Astrocyte (in vitro differentiated cells and primary cell): ENCODE measurements around the gene VWF. TPM values are rescaled to one million over a fixed set of nuclear protein-coding genes. Genes with fewer than 3 reads are reported as not detected.
"Not testable (repeated sequence)": the region's sequence is repeated elsewhere in the genome, so short reads cannot be mapped to it uniquely, and the experiment has no call there.

Source experiments
- DNase-seq: peaks from one replicate; pipeline ENCODE4 v3.0.0-alpha.2; 2010; ENCODE audit warnings: low read depth
- FAIRE-seq: peaks from 2 replicates; lab custom pipeline; 2011; peaks lifted over from hg19 to GRCh38; lab: Jason Lieb, UNC
- H2AFZ ChIP-seq: 2 replicates; pipeline ENCODE4 v1.6.0; 2012; ENCODE audit warnings: low read depth, low read length, inconsistent platforms
- H3K27ac ChIP-seq: 2 replicates; pipeline ENCODE4 v1.5.1; 2011; ENCODE audit warnings: low read depth, low read length, inconsistent platforms
- H3K27me3 ChIP-seq: 2 replicates; pipeline ENCODE4 v1.6.0; 2011; ENCODE audit warnings: low read length, inconsistent platforms; ENCODE audit not compliant: insufficient read depth
- H3K36me3 ChIP-seq: 2 replicates; pipeline ENCODE4 v1.5.1; 2011; ENCODE audit warnings: low read length, inconsistent platforms; ENCODE audit not compliant: insufficient read depth
- H3K4me1 ChIP-seq: 2 replicates; pipeline ENCODE4 v1.5.1; 2011; ENCODE audit warnings: low read length, inconsistent platforms; ENCODE audit not compliant: insufficient read depth
- H3K4me2 ChIP-seq: 2 replicates; pipeline ENCODE4 v1.6.0; 2012; ENCODE audit warnings: low read length, inconsistent platforms
- H3K4me3 ChIP-seq: 2 replicates; pipeline ENCODE4 v1.5.1; 2011; ENCODE audit warnings: low read depth, mild to moderate bottlenecking, low read length, inconsistent platforms; ENCODE audit not compliant: insufficient read depth
- H3K79me2 ChIP-seq: 2 replicates; pipeline ENCODE4 v1.6.0; 2012; ENCODE audit warnings: mild to moderate bottlenecking, low read length, inconsistent platforms; ENCODE audit not compliant: insufficient read depth
- H3K9ac ChIP-seq: 2 replicates; pipeline ENCODE4 v1.6.0; 2012; ENCODE audit warnings: mild to moderate bottlenecking, low read length, inconsistent platforms
- H3K9me3 ChIP-seq: 2 replicates; pipeline ENCODE4 v1.5.1; 2012; ENCODE audit warnings: low read depth, mild to moderate bottlenecking, low read length, inconsistent platforms; ENCODE audit not compliant: insufficient read depth
- H4K20me1 ChIP-seq: 2 replicates; pipeline ENCODE4 v1.6.0; 2012; ENCODE audit warnings: low read length, inconsistent platforms; ENCODE audit not compliant: insufficient read depth
- H3K27ac Mint-ChIP-seq: one replicate; pipeline ENCODE4 v1.8.0; 2021; ENCODE audit warnings: mild to moderate bottlenecking, mixed read lengths; ENCODE audit not compliant: unreplicated experiment
- H3K27me3 Mint-ChIP-seq: one replicate; pipeline ENCODE4 v1.8.0; 2021; ENCODE audit warnings: low read depth, mixed read lengths; ENCODE audit not compliant: unreplicated experiment
- H3K36me3 Mint-ChIP-seq: one replicate; pipeline ENCODE4 v1.8.0; 2021; ENCODE audit warnings: low read depth, mixed read lengths; ENCODE audit not compliant: unreplicated experiment
- H3K4me1 Mint-ChIP-seq: one replicate; pipeline ENCODE4 v1.8.0; 2021; ENCODE audit warnings: low read depth, mixed read lengths; ENCODE audit not compliant: unreplicated experiment
- H3K4me3 Mint-ChIP-seq: one replicate; pipeline ENCODE4 v1.8.0; 2021; ENCODE audit warnings: mild to moderate bottlenecking, moderate library complexity, mixed read lengths; ENCODE audit not compliant: unreplicated experiment
- H3K9me3 Mint-ChIP-seq: one replicate; pipeline ENCODE4 v1.8.0; 2021; ENCODE audit warnings: mild to moderate bottlenecking, mixed read lengths; ENCODE audit not compliant: unreplicated experiment
- CTCF ChIP-seq: IDR thresholded peaks from 2 replicates; pipeline ENCODE4 v1.5.1; 2011; ENCODE audit warnings: low read depth, mild to moderate bottlenecking, inconsistent platforms, low read length, moderate library complexity; ENCODE audit not compliant: insufficient read depth
- EZH2 ChIP-seq: IDR thresholded peaks from 2 replicates; pipeline ENCODE4 v1.6.1; 2012; ENCODE audit warnings: mild to moderate bottlenecking, low read length, inconsistent platforms; ENCODE audit not compliant: insufficient read depth
- total RNA-seq: library from RNA; stranded (reverse); gene quantifications from 2 replicates; pipeline ENCODE4 v1.2.1, GENCODE V29; 2021

Gene VWF
- total RNA-seq, 1 donor from 2014 or later, result 0.23 TPM

DNA sequence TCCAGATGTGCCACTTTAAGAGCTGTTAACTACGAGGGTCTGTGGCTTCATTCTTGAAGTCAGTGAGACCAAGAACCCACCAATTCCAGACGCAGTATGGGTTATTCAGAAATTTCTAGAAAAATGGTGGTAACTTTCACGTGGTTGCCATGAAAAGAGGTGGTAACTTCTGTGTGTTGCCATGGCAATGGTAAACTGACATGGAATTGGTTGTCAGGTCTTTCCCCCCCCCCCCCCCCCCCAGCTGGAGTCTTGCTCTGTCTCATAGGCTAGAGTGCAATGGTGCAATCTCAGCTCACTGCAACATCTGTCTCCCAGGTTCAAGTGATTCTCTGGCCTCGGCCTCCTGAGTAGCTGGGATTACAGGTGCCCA lies 18.8 kb upstream of the VWF start:
- no peak overlapping the region for H3K9ac ChIP-seq
- no peak overlapping the region for H3K4me3 ChIP-seq
- H3K36me3 Mint-ChIP-seq, result no peaks in the 10 kb centered on the region
- H3K79me2 ChIP-seq, result no peaks in the 10 kb centered on the region
- no peak for TF ChIP-seq EZH2
- no peak for TF ChIP-seq CTCF
- DNase-seq (no peak), FAIRE-seq (no peak)
- H3K27me3 Mint-ChIP-seq, result peaks cover 1% of the 10 kb centered on the region
- H3K4me3 Mint-ChIP-seq, result no peak overlapping the region
- H3K36me3 ChIP-seq, result no peaks in the 10 kb centered on the region
- no peaks in the 10 kb centered on the region for H4K20me1 ChIP-seq
- no peaks in the 10 kb centered on the region for H3K27me3 ChIP-seq
- no peak overlapping the region for H2AFZ ChIP-seq
- no peaks in the 10 kb centered on the region for H3K9me3 ChIP-seq
- H3K4me2 ChIP-seq, result no peak overlapping the region
- no peak overlapping the region for H3K27ac Mint-ChIP-seq
- no peaks in the 10 kb centered on the region for H3K4me1 ChIP-seq
- H3K27ac ChIP-seq, result no peak overlapping the region
- H3K9me3 Mint-ChIP-seq, result no peaks in the 10 kb centered on the region
- H3K4me1 Mint-ChIP-seq, result peaks cover 7% of the 10 kb centered on the region

- H4K20me1 ChIP-seq, H3K4me1 Mint-ChIP-seq, H3K4me1 ChIP-seq, H3K36me3 ChIP-seq, H3K4me3 Mint-ChIP-seq, H3K4me3 ChIP-seq, H3K79me2 ChIP-seq, H2AFZ ChIP-seq, H3K9me3 ChIP-seq, H3K9me3 Mint-ChIP-seq, H3K9ac ChIP-seq, H3K27ac ChIP-seq, H3K27me3 Mint-ChIP-seq, H3K36me3 Mint-ChIP-seq, H3K4me2 ChIP-seq, FAIRE-seq, H3K27ac Mint-ChIP-seq, DNase-seq, H3K27me3 ChIP-seq: not testable (repeated sequence)
Measured at GRCh38 chr12:6142368-6143302, 18.2 kb upstream of the VWF start.

GRCh38 chr12:6141731-6142367 lies 17.4 kb upstream of the VWF start:
- not testable (repeated sequence) for H4K20me1 ChIP-seq, H3K9ac ChIP-seq
- H3K4me3 Mint-ChIP-seq, result peak overlapping the region; percentile 40

More at GRCh38 chr12:6141731-6142367, 17.4 kb upstream of the VWF start:
- H3K9me3 Mint-ChIP-seq, H3K27me3 Mint-ChIP-seq, H3K27ac ChIP-seq, H2AFZ ChIP-seq, H3K36me3 Mint-ChIP-seq, H3K36me3 ChIP-seq, DNase-seq, H3K27me3 ChIP-seq, H3K4me1 Mint-ChIP-seq, H3K79me2 ChIP-seq, H3K4me1 ChIP-seq, H3K4me3 ChIP-seq, H3K9me3 ChIP-seq, FAIRE-seq, H3K4me2 ChIP-seq, H3K27ac Mint-ChIP-seq: not testable (repeated sequence)
